ENCODE results near the gene GLCE.
A peak's percentile ranks its signal among the peaks of the same experiment; 100 is the strongest.

GLCE gene

GRCh38 chr15:69280783-69281182 is 120.3 kb downstream of the GLCE start:
- Mint-ChIP-seq H3K9me3 (no peaks in the 10 kb centered on the region), H3K36me3 (ENCODE audit: low read depth) (no peaks in the 10 kb centered on the region), H3K27ac (peak overlapping the region; percentile 98), H3K27me3 (ENCODE audit: low read depth, poor library complexity) (no peaks in the 10 kb centered on the region), H3K4me3 (no peak overlapping the region), H3K4me1 (peaks cover 26% of the 10 kb centered on the region)
- DNase-seq, result no peak
- no peak for TF ChIP-seq CTCF (IDR thresholded peaks at IDR 0.05)

GRCh38 chr15:69282104-69282743 is 121.8 kb downstream of the GLCE start:
- Mint-ChIP-seq H3K4me1 (peaks cover 22% of the 10 kb centered on the region), H3K36me3 (ENCODE audit: low read depth) (no peaks in the 10 kb centered on the region), H3K27ac (no peak overlapping the region), H3K27me3 (ENCODE audit: low read depth, poor library complexity) (peaks cover under 1% of the 10 kb centered on the region), H3K9me3 (no peaks in the 10 kb centered on the region), H3K4me3 (no peak overlapping the region)
- no peak for TF ChIP-seq CTCF (IDR thresholded peaks at IDR 0.05)
- DNase-seq, result no peak

- Mint-ChIP-seq H3K4me3 (no peak overlapping the region), H3K9me3 (no peaks in the 10 kb centered on the region), H3K36me3 (ENCODE audit: low read depth) (no peaks in the 10 kb centered on the region), H3K27ac (no peak overlapping the region), H3K27me3 (ENCODE audit: low read depth, poor library complexity) (peaks cover 8% of the 10 kb centered on the region), H3K4me1 (peaks cover 27% of the 10 kb centered on the region)
- DNase-seq, result no peak
- TF ChIP-seq CTCF (IDR thresholded peaks at IDR 0.05), result no peak
Measured at GRCh38 chr15:69285834-69286233, 125.4 kb downstream of the GLCE start.

GRCh38 chr15:69288011-69288410 is 127.6 kb downstream of the GLCE start:
- no peaks in the 10 kb centered on the region for H3K36me3 Mint-ChIP-seq (ENCODE audit: low read depth)
- DNase-seq, result no peak
- peaks cover 11% of the 10 kb centered on the region for H3K27me3 Mint-ChIP-seq (ENCODE audit: low read depth, poor library complexity)
- H3K27ac Mint-ChIP-seq, result no peak overlapping the region
- no peaks in the 10 kb centered on the region for H3K9me3 Mint-ChIP-seq
- no peak overlapping the region for H3K4me3 Mint-ChIP-seq
- H3K4me1 Mint-ChIP-seq, result peaks cover 18% of the 10 kb centered on the region
- TF ChIP-seq CTCF (IDR thresholded peaks at IDR 0.05), result no peak

GRCh38 chr15:69288531-69289341 is 128.3 kb downstream of the GLCE start:
- H3K27ac Mint-ChIP-seq, result no peak overlapping the region
- DNase-seq, result no peak
- peaks cover 18% of the 10 kb centered on the region for H3K4me1 Mint-ChIP-seq
- TF ChIP-seq CTCF (IDR thresholded peaks at IDR 0.05), result no peak
- H3K27me3 Mint-ChIP-seq (ENCODE audit: low read depth, poor library complexity), result peaks cover 13% of the 10 kb centered on the region
- H3K36me3 Mint-ChIP-seq (ENCODE audit: low read depth), result no peaks in the 10 kb centered on the region
- H3K9me3 Mint-ChIP-seq, result no peaks in the 10 kb centered on the region
- H3K4me3 Mint-ChIP-seq, result no peak overlapping the region
